ENCODE data around the gene TTF2. TPM values are rescaled to one million over a fixed set of nuclear protein-coding genes. Genes with fewer than 3 reads are reported as not detected.

Gene TTF2
- total RNA-seq, 1 experiment from 2014 or later: 88.8 TPM

GRCh38 chr1:117059334-117059677 is 820 bp upstream of the TTF2 start (continued):
- TF ChIP-seq ZNF281 (CRISPR knock-in tag; IDR thresholded peaks at IDR 0.05) (no peak), MAX (CRISPR knock-in tag; IDR thresholded peaks at IDR 0.05) (no peak), USF1 (CRISPR knock-in tag; IDR thresholded peaks at IDR 0.05) (no peak)

GRCh38 chr1:117060441-117061317 is 553 bp downstream of the TTF2 start:
- peak overlapping the region; percentile 72 for H3K27ac Mint-ChIP-seq
- no peaks in the 10 kb centered on the region for H3K9me3 Mint-ChIP-seq
- no peaks in the 10 kb centered on the region for H3K27me3 Mint-ChIP-seq (ENCODE audit: low read depth)
- CTCF ChIA-PET: interaction anchor here (0.8 to 1.9 kb wide), 20 partner anchors 9 to 492 kb away, joined by 3 to 18 read pairs (median 6); partner anchors contain the start of genes IGSF3 and TRIM45
- H3K4me3 Mint-ChIP-seq: no peak overlapping the region
- DNase-seq (ENCODE audit: low spot score): no peak
- POLR2A ChIA-PET: interaction anchor here (0.6 to 2.1 kb wide), 19 partner anchors 16 to 490 kb away, joined by 3 to 8 read pairs (median 4); partner anchors contain the start of genes CD58, IGSF3 and PTGFRN
- TF ChIP-seq IRF1 (CRISPR knock-in tag; IDR thresholded peaks at IDR 0.05) (no peak), HMGXB4 (CRISPR knock-in tag; IDR thresholded peaks at IDR 0.05) (no peak), ZNF317 (CRISPR knock-in tag; IDR thresholded peaks at IDR 0.05; ENCODE audit: borderline replicate concordance, low read depth) (peak; percentile 43; the same call in 1 of the 2 replicates), ETV6 (CRISPR knock-in tag; IDR thresholded peaks at IDR 0.05) (peak; percentile 7; the same call in 1 of the 2 replicates), MAX (CRISPR knock-in tag; IDR thresholded peaks at IDR 0.05) (peak; percentile 75), ZNF532 (CRISPR knock-in tag; IDR thresholded peaks at IDR 0.05; ENCODE audit: borderline replicate concordance) (no peak), GTF2I (CRISPR knock-in tag; conservative IDR thresholded peaks at IDR 0.05) (0 out of 2 replicates have a peak, but pooled peaks have one; percentile 21)
- peaks cover 18% of the 10 kb centered on the region for H3K4me1 Mint-ChIP-seq
- ATAC-seq: peak; percentile 8
- peaks cover 30% of the 10 kb centered on the region for H3K36me3 Mint-ChIP-seq
